ENCODE measurements around the gene RRP1B. TPM values are rescaled to one million over a fixed set of nuclear protein-coding genes. Genes with fewer than 3 reads are reported as not detected.

RRP1B gene
- total and polyA plus RNA-seq, 2 donors (not counting 1 experiment from before 2014, with no cell fraction given), result 11.7 to 20.3 TPM

DNA sequence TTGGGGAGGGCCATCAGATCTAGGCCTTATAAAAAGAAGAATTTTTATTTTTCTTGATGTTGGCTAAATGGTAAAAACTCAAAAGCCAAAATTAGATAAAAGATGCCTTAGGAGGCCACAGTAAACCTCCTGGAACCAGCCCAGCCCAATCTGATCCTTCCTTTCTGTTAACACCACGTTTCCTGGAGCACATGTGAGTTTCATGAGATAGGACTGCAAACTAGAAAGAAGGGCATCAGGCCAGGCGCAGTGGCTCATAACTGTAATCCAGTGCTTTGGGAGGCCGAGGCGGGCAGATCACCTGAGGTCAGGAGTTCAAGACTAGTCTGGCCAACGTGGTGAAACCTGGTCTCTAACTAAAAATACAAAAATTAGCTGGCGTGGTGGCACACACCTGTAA, 6.7 kb upstream of the RRP1B start:
- Histone ChIP-seq H3K27ac (ENCODE audit: insufficient read depth, low read length) (no peak overlapping the region), H3K9me3 (ENCODE audit: control insufficient read depth, insufficient read depth, low read depth, low read length) (no peaks in the 10 kb centered on the region), H3K9ac (ENCODE audit: insufficient read depth, low read length) (no peak overlapping the region), H3K4me3 (replicated peaks in 1 of 4; ENCODE audit: control extremely low read depth in 1 of 4, insufficient read depth in 1 of 4, low read depth in 3 of 4, low read length in 4 of 4) (no peak overlapping the region), H2AFZ (ENCODE audit: low read length) (no peak overlapping the region), H3K27me3 (ENCODE audit: control insufficient read depth, insufficient read depth, low read length) (no peaks in the 10 kb centered on the region), H4K20me1 (ENCODE audit: control insufficient read depth, extremely low read depth, insufficient read depth, low read length) (no peaks in the 10 kb centered on the region), H3K4me2 (ENCODE audit: extremely low read depth, insufficient read depth, low read length) (no peak overlapping the region), H3K36me3 (ENCODE audit: control insufficient read depth, insufficient read depth, low read length) (no peaks in the 10 kb centered on the region), H3K79me2 (ENCODE audit: control insufficient read depth, insufficient read depth, low read length) (no peaks in the 10 kb centered on the region), H3K4me1 (ENCODE audit: control insufficient read depth, extremely low read depth, insufficient read depth, low read length) (peaks cover 2% of the 10 kb centered on the region)
- no peak for DNase-seq (ENCODE audit: low read depth in 2 of 2)
- no peak for TF ChIP-seq EZH2 (IDR thresholded peaks at IDR 0.05; ENCODE audit: low read length, missing control alignments)
- TF ChIP-seq, protein P1, sequence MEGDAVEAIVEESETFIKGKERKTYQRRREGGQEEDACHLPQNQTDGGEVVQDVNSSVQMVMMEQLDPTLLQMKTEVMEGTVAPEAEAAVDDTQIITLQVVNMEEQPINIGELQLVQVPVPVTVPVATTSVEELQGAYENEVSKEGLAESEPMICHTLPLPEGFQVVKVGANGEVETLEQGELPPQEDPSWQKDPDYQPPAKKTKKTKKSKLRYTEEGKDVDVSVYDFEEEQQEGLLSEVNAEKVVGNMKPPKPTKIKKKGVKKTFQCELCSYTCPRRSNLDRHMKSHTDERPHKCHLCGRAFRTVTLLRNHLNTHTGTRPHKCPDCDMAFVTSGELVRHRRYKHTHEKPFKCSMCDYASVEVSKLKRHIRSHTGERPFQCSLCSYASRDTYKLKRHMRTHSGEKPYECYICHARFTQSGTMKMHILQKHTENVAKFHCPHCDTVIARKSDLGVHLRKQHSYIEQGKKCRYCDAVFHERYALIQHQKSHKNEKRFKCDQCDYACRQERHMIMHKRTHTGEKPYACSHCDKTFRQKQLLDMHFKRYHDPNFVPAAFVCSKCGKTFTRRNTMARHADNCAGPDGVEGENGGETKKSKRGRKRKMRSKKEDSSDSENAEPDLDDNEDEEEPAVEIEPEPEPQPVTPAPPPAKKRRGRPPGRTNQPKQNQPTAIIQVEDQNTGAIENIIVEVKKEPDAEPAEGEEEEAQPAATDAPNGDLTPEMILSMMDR (conservative IDR thresholded peaks at IDR 0.05 in 1 of 2, IDR thresholded peaks at IDR 0.05 in 1 of 2; ENCODE audit: low read depth in 1 of 2, low read length in 2 of 2), result no peak

DNA sequence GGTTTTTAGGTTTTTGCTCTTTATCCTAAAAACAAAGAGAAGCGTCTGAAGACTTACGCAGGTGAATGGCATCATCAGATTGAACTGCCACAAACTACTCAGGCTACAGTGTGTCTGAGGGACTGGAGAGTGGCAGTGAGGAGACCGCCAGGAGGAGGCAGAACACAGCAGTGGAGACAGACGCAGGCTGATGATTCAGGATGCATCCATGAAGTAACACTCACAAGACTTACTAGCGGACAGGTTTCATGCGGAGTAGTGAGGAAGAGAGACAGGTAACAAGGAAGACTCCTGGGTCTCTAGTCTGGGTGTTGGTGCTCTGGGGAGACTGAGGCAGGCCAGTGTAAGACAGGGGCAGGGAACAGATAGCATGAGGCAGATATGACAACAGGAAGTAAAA, 5.7 kb upstream of the RRP1B start:
- Histone ChIP-seq H3K9me3 (ENCODE audit: control insufficient read depth, insufficient read depth, low read depth, low read length) (no peaks in the 10 kb centered on the region), H3K27ac (ENCODE audit: insufficient read depth, low read length) (no peak overlapping the region), H3K36me3 (ENCODE audit: control insufficient read depth, insufficient read depth, low read length) (no peaks in the 10 kb centered on the region), H3K79me2 (ENCODE audit: control insufficient read depth, insufficient read depth, low read length) (no peaks in the 10 kb centered on the region), H3K4me3 (replicated peaks in 1 of 4; ENCODE audit: control extremely low read depth in 1 of 4, insufficient read depth in 1 of 4, low read depth in 3 of 4, low read length in 4 of 4) (no peak overlapping the region), H3K4me1 (ENCODE audit: control insufficient read depth, extremely low read depth, insufficient read depth, low read length) (peaks cover 2% of the 10 kb centered on the region), H4K20me1 (ENCODE audit: control insufficient read depth, extremely low read depth, insufficient read depth, low read length) (no peaks in the 10 kb centered on the region), H3K4me2 (ENCODE audit: extremely low read depth, insufficient read depth, low read length) (no peak overlapping the region), H3K27me3 (ENCODE audit: control insufficient read depth, insufficient read depth, low read length) (no peaks in the 10 kb centered on the region), H2AFZ (ENCODE audit: low read length) (no peak overlapping the region), H3K9ac (ENCODE audit: insufficient read depth, low read length) (no peak overlapping the region)
- no peak for DNase-seq (ENCODE audit: low read depth in 2 of 2)
- TF ChIP-seq, protein P1 (conservative IDR thresholded peaks at IDR 0.05 in 1 of 2, IDR thresholded peaks at IDR 0.05 in 1 of 2; ENCODE audit: low read depth in 1 of 2, low read length in 2 of 2), result no peak

DNA sequence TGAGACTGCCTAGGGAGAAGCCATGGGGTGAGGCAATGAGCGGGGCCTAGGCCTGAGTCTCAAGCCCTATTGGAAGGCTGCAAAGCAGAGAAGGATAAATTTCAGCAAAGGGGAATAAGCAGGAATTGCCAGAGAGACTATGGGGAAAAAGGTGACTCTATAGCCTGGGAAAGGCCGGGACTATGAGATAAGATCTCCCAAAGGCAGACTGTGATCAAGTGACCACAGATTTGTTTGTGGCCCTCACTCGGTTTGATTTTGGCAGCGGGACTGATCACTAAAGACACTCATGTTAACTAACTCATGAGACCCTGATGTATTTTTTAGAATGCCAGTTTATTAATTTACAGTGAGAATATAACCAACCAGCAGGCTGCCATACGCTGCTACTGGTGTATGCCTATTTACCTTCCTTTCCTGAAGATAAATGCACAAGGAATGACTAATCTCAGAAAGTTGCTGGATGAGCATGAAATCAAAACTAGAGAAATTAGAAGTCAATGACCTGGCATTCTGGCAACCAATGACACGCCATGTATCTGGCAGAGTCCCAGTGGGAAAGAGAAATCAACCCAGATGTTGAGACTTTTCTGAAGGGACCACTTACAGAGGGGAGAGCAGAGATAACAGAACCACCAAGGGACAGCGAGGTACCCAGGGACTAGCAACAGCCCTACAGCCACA, 4.4 kb upstream of the RRP1B start:
- TF ChIP-seq, protein P1 (conservative IDR thresholded peaks at IDR 0.05 in 1 of 2, IDR thresholded peaks at IDR 0.05 in 1 of 2; ENCODE audit: low read depth in 1 of 2, low read length in 2 of 2), result no peak
- no peak for TF ChIP-seq EZH2 (IDR thresholded peaks at IDR 0.05; ENCODE audit: low read length, missing control alignments)
- no peaks in the 10 kb centered on the region for H3K36me3 ChIP-seq (ENCODE audit: control insufficient read depth, insufficient read depth, low read length)
- no peak overlapping the region for H3K4me3 ChIP-seq (replicated peaks in 1 of 4; ENCODE audit: control extremely low read depth in 1 of 4, insufficient read depth in 1 of 4, low read depth in 3 of 4, low read length in 4 of 4)
- no peak overlapping the region for H3K9ac ChIP-seq (ENCODE audit: insufficient read depth, low read length)
- H3K4me1 ChIP-seq (ENCODE audit: control insufficient read depth, extremely low read depth, insufficient read depth, low read length), result peaks cover 6% of the 10 kb centered on the region
- H3K4me2 ChIP-seq (ENCODE audit: extremely low read depth, insufficient read depth, low read length), result no peak overlapping the region
- no peaks in the 10 kb centered on the region for H3K9me3 ChIP-seq (ENCODE audit: control insufficient read depth, insufficient read depth, low read depth, low read length)
- no peak overlapping the region for H3K27ac ChIP-seq (ENCODE audit: insufficient read depth, low read length)
- H3K27me3 ChIP-seq (ENCODE audit: control insufficient read depth, insufficient read depth, low read length), result no peaks in the 10 kb centered on the region
- peaks cover 3% of the 10 kb centered on the region for H3K79me2 ChIP-seq (ENCODE audit: control insufficient read depth, insufficient read depth, low read length)
- no peaks in the 10 kb centered on the region for H4K20me1 ChIP-seq (ENCODE audit: control insufficient read depth, extremely low read depth, insufficient read depth, low read length)
- DNase-seq (ENCODE audit: low read depth in 2 of 2), result peak in 1 of 2 donors; percentile 53
- H2AFZ ChIP-seq (ENCODE audit: low read length), result no peak overlapping the region
